ENCODE data around the gene ACAD8.

ACAD8 gene

GRCh38 chr11:134253188-134253993 is at the start of gene ACAD8, which contains the start of gene THYN1:
Gene ACAD8, plus strand, starts transcription at chr11:134253568. Its CDS starts 33 bp downstream, at chr11:134253601.
Gene THYN1, minus strand, starts transcription at chr11:134253352. Its CDS starts 470 bp downstream, at chr11:134252882.
- peak within 1 kb of the TSS; percentile 91 for H3K4me3 ChIP-seq (ENCODE audit: low read depth, low read length)

- no peak overlapping the region for H3K4me3 ChIP-seq (ENCODE audit: low read depth, low read length)
These were observed 47.6 kb upstream of the ACAD8 start for GRCh38 chr11:134205729-134206128.

GRCh38 chr11:134206185-134206584 is 47.2 kb upstream of the ACAD8 start:
- H3K4me3 ChIP-seq (ENCODE audit: low read depth, low read length): no peak overlapping the region

GRCh38 chr11:134207538-134208239 is 45.7 kb upstream of the ACAD8 start:
- no peak overlapping the region for H3K4me3 ChIP-seq (ENCODE audit: low read depth, low read length)

- H3K4me3 ChIP-seq (ENCODE audit: low read depth, low read length): no peak overlapping the region
These were observed 37.5 kb upstream of the ACAD8 start for GRCh38 chr11:134215836-134216235.

GRCh38 chr11:134216816-134217215 is 36.6 kb upstream of the ACAD8 start:
- H3K4me3 ChIP-seq (ENCODE audit: low read depth, low read length): no peak overlapping the region

- peak overlapping the region; percentile 99 for H3K4me3 ChIP-seq (ENCODE audit: low read depth, low read length)
These were observed 30.2 kb upstream of the ACAD8 start for GRCh38 chr11:134223121-134223520.

GRCh38 chr11:134223836-134224709 is 29.3 kb upstream of the ACAD8 start, which contains the start of the genes NCAPD3 and VPS26B:
Gene NCAPD3, minus strand, starts transcription at chr11:134223967. Its CDS starts 41 bp downstream, at chr11:134223926.
Gene VPS26B, plus strand, starts transcription at chr11:134224671. Its CDS starts 452 bp downstream, at chr11:134225123.
- peak within 1 kb of the TSS; percentile 99 for H3K4me3 ChIP-seq (ENCODE audit: low read depth, low read length)

GRCh38 chr11:134224710-134225664 is 28.4 kb upstream of the ACAD8 start:
- peak overlapping the region; percentile 99 for H3K4me3 ChIP-seq (ENCODE audit: low read depth, low read length)

GRCh38 chr11:134226806-134227325 is 26.5 kb upstream of the ACAD8 start:
- H3K4me3 ChIP-seq (ENCODE audit: low read depth, low read length): no peak overlapping the region

- no peak overlapping the region for H3K4me3 ChIP-seq (ENCODE audit: low read depth, low read length)
These were observed 24.7 kb upstream of the ACAD8 start for GRCh38 chr11:134228625-134229024.

GRCh38 chr11:134229126-134229790 is 24.1 kb upstream of the ACAD8 start:
- no peak overlapping the region for H3K4me3 ChIP-seq (ENCODE audit: low read depth, low read length)

- no peak overlapping the region for H3K4me3 ChIP-seq (ENCODE audit: low read depth, low read length)
These were observed 23.0 kb upstream of the ACAD8 start for GRCh38 chr11:134230339-134230738.

GRCh38 chr11:134231958-134232659 is 21.3 kb upstream of the ACAD8 start:
- H3K4me3 ChIP-seq (ENCODE audit: low read depth, low read length): no peak overlapping the region

GRCh38 chr11:134233729-134234179 is 19.6 kb upstream of the ACAD8 start:
- H3K4me3 ChIP-seq (ENCODE audit: low read depth, low read length): no peak overlapping the region

- no peak overlapping the region for H3K4me3 ChIP-seq (ENCODE audit: low read depth, low read length)
These were observed 18.0 kb upstream of the ACAD8 start for GRCh38 chr11:134235399-134235798.

- H3K4me3 ChIP-seq (ENCODE audit: low read depth, low read length): no peak overlapping the region
These were observed 16.4 kb upstream of the ACAD8 start for GRCh38 chr11:134236834-134237556.

GRCh38 chr11:134237557-134237922 is 15.8 kb upstream of the ACAD8 start:
- H3K4me3 ChIP-seq (ENCODE audit: low read depth, low read length): no peak overlapping the region
